Dendritic cell treated with granulocyte-macrophage colony-stimulating factor and Interleukin-4, amounts not matched to agents 40 ng/mL and 50 ng/mL, for 4 days (primary cell): Measurements from ENCODE around the gene PGLYRP1.

ENCODE experiments used
- H3K27ac Mint-ChIP-seq: one replicate; pipeline ENCODE4 v1.8.0; 2022; ENCODE audit warnings: mild to moderate bottlenecking, mixed read lengths
- H3K27me3 Mint-ChIP-seq: one replicate; pipeline ENCODE4 v1.8.0; 2022; ENCODE audit warnings: mild to moderate bottlenecking, mixed read lengths
- H3K36me3 Mint-ChIP-seq: one replicate; pipeline ENCODE4 v1.8.0; 2022; ENCODE audit warnings: low read depth, mixed read lengths
- H3K4me1 Mint-ChIP-seq: one replicate; pipeline ENCODE4 v1.8.0; 2022; ENCODE audit warnings: low read depth, mixed read lengths
- H3K4me3 Mint-ChIP-seq: one replicate; pipeline ENCODE4 v1.8.0; 2022; ENCODE audit warnings: mild to moderate bottlenecking, moderate library complexity, mixed read lengths
- H3K9me3 Mint-ChIP-seq: one replicate; pipeline ENCODE4 v1.8.0; 2022; ENCODE audit warnings: mixed read lengths
- intact Hi-C: fragments of 100-400 bp; cut with micrococcal nuclease; formaldehyde crosslinking; loops from one replicate; pipeline ENCODE4 v1.15.0; 2022

PGLYRP1 gene

DNA sequence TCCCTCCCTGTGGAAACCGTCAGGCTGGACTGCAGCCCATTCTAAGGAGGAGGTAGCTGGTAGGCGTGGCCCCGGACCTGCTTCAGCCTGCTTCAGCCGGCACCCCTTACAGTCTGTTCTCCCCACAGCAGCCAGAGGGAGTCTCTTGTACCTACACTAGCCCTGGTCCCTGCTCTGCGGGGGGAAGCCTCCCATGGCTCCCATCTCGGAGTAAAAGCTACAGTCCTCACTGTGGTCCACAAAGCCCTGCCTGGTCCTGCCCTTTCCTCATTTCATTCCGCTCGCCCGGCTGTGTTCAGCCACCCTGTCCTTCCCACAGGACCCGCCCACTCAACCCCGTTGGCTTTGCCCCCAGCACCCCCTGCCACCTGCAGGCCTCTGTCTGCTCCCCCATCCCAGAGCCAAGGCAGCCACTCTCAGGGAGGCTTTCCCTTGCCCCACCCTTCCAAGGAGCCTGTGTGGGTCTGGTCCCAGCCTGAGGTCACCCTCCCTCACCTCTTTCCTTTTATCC, 1.3 kb downstream of the PGLYRP1 start:
- H3K4me1 Mint-ChIP-seq: peaks cover 29% of the 10 kb centered on the region
- H3K27me3 Mint-ChIP-seq: peaks cover 50% of the 10 kb centered on the region
- H3K36me3 Mint-ChIP-seq: peaks cover 18% of the 10 kb centered on the region
- intact Hi-C loops: no loop called here
- H3K4me3 Mint-ChIP-seq: no peak overlapping the region
- no peak overlapping the region for H3K27ac Mint-ChIP-seq
- H3K9me3 Mint-ChIP-seq: no peaks in the 10 kb centered on the region

- Mint-ChIP-seq H3K27ac (no peak overlapping the region), H3K9me3 (no peaks in the 10 kb centered on the region), H3K4me1 (peaks cover 29% of the 10 kb centered on the region), H3K36me3 (peaks cover 23% of the 10 kb centered on the region), H3K27me3 (peaks cover 55% of the 10 kb centered on the region), H3K4me3 (no peak overlapping the region)
- intact Hi-C loops: no loop called here
Measured at GRCh38 chr19:46020819-46021125, 2.1 kb downstream of the PGLYRP1 start.

GRCh38 chr19:46019270-46019669, 3.6 kb downstream of the PGLYRP1 start:
- no peak overlapping the region for H3K27ac Mint-ChIP-seq
- no peaks in the 10 kb centered on the region for H3K9me3 Mint-ChIP-seq
- peaks cover 37% of the 10 kb centered on the region for H3K4me1 Mint-ChIP-seq
- intact Hi-C loops: no loop called here
- H3K36me3 Mint-ChIP-seq: peaks cover 23% of the 10 kb centered on the region
- peaks cover 64% of the 10 kb centered on the region for H3K27me3 Mint-ChIP-seq
- H3K4me3 Mint-ChIP-seq: no peak overlapping the region

DNA sequence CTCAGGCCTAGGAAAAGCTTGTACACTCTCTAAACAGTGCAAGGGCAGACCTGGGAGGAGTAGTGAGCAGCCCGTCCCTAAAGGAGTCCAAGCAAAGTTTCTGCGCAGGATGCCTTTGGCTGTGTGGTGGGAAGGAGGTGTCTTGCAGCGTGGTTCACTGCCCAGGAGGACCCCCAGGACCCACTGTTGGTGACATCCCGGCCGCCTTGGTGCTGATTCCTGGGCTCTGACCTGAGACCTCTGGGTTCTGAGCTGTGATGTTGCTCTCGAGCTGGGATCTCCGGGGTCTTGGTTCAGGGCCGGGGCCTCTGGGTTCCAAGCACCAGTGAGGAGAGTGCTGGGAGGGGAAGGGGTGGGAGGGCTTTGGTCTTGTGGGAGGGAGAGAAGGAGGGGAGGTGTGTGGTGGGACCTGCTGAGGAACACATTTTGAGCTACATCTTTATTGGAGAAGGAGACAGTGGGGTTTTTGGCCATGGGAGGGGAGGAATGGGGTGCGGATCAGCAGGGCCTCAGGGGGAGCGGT, 4.1 kb downstream of the PGLYRP1 start:
- Mint-ChIP-seq H3K27ac (no peak overlapping the region), H3K4me1 (peaks cover 39% of the 10 kb centered on the region), H3K4me3 (no peak overlapping the region), H3K27me3 (peaks cover 62% of the 10 kb centered on the region), H3K9me3 (no peaks in the 10 kb centered on the region), H3K36me3 (peaks cover 23% of the 10 kb centered on the region)
- intact Hi-C loops: no loop called here

DNA sequence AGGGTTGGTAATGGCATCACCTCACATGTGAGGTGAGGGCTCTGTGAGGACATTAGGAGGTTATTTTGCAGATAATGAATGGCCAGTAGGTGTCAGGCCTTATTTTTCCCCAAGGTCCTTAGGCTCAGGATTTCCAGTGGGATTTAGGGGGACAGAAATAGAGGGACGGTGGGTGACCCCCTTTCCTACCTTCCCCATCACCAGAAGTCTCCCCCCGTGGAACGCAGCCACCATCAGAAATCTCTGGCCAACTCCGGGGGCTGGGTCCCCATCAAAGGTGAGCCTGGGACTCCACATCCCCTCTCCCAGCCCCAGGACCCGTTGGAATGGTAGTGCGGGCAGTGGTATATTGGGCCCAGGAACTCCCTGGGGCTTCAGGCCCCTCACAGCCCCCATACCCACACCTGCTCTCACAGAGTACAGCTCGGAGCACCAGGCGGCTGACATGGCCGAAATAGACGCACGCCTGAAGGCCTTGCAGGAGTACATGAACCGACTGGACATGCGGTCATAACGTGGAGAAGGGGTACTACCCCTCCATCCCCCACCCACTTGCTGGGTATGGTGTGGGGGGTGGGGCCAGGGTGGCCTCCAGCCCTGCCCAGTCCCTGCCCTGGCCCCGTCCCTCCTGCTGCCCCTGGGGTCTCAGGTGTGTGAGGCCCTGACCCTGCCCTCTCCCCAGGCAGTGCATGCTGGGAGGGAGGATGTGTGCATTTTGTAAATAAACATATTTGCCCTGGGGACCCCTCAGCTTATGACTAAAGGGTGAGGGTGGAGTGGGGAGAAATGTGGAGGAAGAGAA, 4.8 kb downstream of the PGLYRP1 start:
- Mint-ChIP-seq H3K36me3 (peaks cover 23% of the 10 kb centered on the region), H3K27ac (no peak overlapping the region), H3K27me3 (peaks cover 60% of the 10 kb centered on the region), H3K4me1 (peaks cover 35% of the 10 kb centered on the region), H3K9me3 (no peaks in the 10 kb centered on the region), H3K4me3 (no peak overlapping the region)
- intact Hi-C loops: no loop called here

DNA sequence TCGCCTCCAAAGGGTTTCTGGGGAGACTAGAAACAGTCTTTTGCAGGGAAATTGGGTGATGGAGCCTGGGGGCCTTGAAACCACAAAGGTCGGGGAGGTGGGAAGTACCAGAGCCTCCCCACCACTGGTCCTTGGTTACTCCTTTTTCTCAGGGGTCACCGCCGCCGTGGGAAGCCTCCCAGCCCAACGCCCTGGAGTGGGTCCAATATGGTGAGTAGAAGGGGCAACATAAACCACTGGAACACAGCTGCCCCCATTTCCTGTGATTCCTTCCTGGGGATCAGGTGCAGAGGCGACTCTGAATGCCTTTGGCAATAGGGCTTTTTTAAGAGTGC, 5.8 kb downstream of the PGLYRP1 start:
- Mint-ChIP-seq H3K27me3 (peaks cover 55% of the 10 kb centered on the region), H3K4me3 (no peak overlapping the region), H3K36me3 (peaks cover 23% of the 10 kb centered on the region), H3K4me1 (peaks cover 28% of the 10 kb centered on the region), H3K9me3 (no peaks in the 10 kb centered on the region), H3K27ac (no peak overlapping the region)
- intact Hi-C loops: no loop called here

DNA sequence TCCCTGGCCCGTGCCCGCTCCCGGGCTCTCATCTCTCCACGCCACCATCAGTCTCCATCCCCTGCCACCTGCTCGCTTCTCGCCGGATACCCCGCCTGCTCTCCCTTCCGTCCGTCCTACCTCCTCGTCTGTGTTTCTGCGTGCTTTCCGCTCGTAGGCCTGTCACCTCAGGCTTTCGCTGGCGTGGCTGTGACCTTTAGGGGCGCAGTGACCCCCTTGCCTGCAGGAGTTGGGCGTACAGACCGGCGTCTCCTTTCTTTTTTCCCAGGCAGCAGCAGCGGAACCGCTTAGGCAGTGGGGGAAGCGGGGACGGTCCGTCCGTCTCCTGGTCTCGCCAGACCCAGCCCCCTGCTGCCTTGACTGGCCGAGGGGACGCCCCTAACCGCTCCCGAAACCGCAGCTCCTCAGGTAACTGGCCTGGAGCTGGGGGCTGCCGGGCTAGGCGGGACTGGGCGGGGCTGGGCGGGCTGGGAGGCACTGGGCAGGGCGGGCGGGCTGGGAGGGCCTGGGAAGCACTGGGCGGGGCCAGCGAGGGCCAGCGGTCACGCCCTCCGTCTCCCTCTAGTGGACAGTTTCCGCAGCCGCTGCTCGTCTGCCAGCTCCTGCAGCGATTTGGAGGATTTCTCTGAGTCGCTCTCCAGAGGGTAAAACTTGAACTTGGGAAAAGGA, 6.3 kb downstream of the PGLYRP1 start:
- Mint-ChIP-seq H3K4me1 (peaks cover 28% of the 10 kb centered on the region), H3K36me3 (peaks cover 26% of the 10 kb centered on the region), H3K9me3 (no peaks in the 10 kb centered on the region), H3K4me3 (peak overlapping the region; percentile 98), H3K27ac (peak overlapping the region; percentile 60), H3K27me3 (peaks cover 50% of the 10 kb centered on the region)
- intact Hi-C loops: no loop called here

GRCh38 chr19:46015687-46016425, 7.0 kb downstream of the PGLYRP1 start:
- intact Hi-C loops: no loop called here
- peaks cover 43% of the 10 kb centered on the region for H3K27me3 Mint-ChIP-seq
- no peaks in the 10 kb centered on the region for H3K9me3 Mint-ChIP-seq
- peaks cover 33% of the 10 kb centered on the region for H3K36me3 Mint-ChIP-seq
- H3K27ac Mint-ChIP-seq: peak overlapping the region; percentile 60
- peak overlapping the region; percentile 98 for H3K4me3 Mint-ChIP-seq
- peaks cover 28% of the 10 kb centered on the region for H3K4me1 Mint-ChIP-seq

GRCh38 chr19:46014941-46015686, 7.7 kb downstream of the PGLYRP1 start:
- H3K4me1 Mint-ChIP-seq: peaks cover 28% of the 10 kb centered on the region
- intact Hi-C loops: no loop called here
- peaks cover 37% of the 10 kb centered on the region for H3K27me3 Mint-ChIP-seq
- peaks cover 41% of the 10 kb centered on the region for H3K36me3 Mint-ChIP-seq
- peak overlapping the region; percentile 65 for H3K4me3 Mint-ChIP-seq
- H3K27ac Mint-ChIP-seq: no peak overlapping the region
- H3K9me3 Mint-ChIP-seq: no peaks in the 10 kb centered on the region

GRCh38 chr19:46014534-46014933, 8.3 kb downstream of the PGLYRP1 start:
- peaks cover 46% of the 10 kb centered on the region for H3K36me3 Mint-ChIP-seq
- H3K27ac Mint-ChIP-seq: no peak overlapping the region
- intact Hi-C loops: no loop called here
- H3K9me3 Mint-ChIP-seq: no peaks in the 10 kb centered on the region
- peak overlapping the region; percentile 63 for H3K4me3 Mint-ChIP-seq
- H3K27me3 Mint-ChIP-seq: peaks cover 35% of the 10 kb centered on the region
- H3K4me1 Mint-ChIP-seq: peaks cover 31% of the 10 kb centered on the region

DNA sequence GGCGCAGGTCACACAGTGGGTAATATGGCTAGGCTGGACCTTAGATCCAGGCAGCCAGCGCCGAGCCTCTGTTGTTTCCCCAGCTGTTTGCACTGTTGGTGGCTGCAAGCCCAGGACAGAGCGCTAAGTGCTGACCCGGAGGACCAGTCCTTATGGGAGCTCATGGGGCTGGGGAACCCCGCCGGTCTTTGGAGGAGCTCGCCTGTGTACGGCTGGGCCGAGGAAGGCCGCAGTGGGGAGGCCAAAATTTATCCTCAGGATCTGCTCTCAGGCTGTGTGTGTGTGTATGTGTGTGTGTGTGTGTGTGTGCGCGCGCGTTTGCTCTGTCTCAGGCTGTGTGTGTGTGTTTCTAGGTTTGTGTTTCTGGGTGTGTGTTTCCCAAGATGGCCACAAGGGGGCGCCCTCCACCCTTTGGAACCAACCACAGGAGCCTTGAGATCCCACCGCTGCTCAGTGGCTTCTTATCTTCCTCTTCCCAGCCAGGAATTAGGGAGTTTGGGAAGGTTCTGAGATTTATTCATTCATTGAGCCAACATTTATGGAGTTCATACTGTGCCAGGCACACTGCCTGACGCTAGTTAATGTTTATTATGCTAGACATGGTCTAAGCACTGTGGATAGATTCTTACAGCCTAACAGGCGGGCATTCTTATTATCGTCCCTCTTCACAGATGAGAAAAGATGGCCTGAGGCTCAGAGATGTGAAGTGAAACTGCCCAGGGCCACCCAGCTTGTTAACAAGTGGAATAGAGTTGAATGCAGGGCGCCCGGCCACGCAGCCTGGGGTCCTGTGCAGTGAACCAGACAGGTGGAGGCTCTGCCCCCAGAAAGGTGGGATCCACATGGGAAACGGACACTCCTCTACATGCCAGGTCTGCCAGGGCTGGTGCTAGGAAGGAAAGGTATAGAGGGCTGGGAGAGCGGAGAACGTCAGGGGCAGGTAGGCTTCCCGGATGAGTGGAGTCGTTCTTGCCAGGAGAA, 13.0 kb downstream of the PGLYRP1 start:
- peaks cover 17% of the 10 kb centered on the region for H3K27me3 Mint-ChIP-seq
- no peaks in the 10 kb centered on the region for H3K9me3 Mint-ChIP-seq
- H3K27ac Mint-ChIP-seq: no peak overlapping the region
- peaks cover 57% of the 10 kb centered on the region for H3K36me3 Mint-ChIP-seq
- intact Hi-C loops: no loop called here
- H3K4me1 Mint-ChIP-seq: peaks cover 12% of the 10 kb centered on the region
- H3K4me3 Mint-ChIP-seq: no peak overlapping the region

DNA sequence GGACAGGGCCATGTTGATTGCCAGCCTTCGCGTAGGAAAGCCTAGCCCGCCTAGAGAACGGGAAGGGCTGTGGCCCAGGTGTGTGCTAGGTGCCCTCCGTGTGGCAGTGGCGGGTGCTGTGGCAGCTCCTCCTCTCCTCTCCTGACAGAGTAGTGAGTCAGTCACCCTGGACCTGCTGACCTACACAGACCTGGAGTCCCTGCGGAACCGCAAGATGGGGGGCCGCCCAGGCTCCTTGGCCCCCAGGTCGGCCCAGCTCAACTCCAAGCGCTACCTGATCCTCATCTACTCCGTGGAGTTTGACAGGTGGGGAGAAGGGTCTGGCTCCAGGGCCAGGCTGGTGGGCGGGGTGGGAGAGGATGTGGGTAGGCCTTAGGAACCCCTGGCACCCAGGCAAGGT, 16.4 kb downstream of the PGLYRP1 start:
- no peak overlapping the region for H3K27ac Mint-ChIP-seq
- H3K4me3 Mint-ChIP-seq: no peak overlapping the region
- peaks cover 70% of the 10 kb centered on the region for H3K36me3 Mint-ChIP-seq
- H3K9me3 Mint-ChIP-seq: no peaks in the 10 kb centered on the region
- intact Hi-C loops: no loop called here
- peaks cover 5% of the 10 kb centered on the region for H3K4me1 Mint-ChIP-seq
- H3K27me3 Mint-ChIP-seq: peaks cover under 1% of the 10 kb centered on the region
